PC-9 (cell line): ENCODE data around the gene CNKSR3. TPM values are rescaled to one million over a fixed set of nuclear protein-coding genes. Genes with fewer than 3 reads are reported as not detected.

ENCODE experiments used
- BruUV-seq: library from RNA; stranded (reverse); fragments of 400-500 nt; replicated peaks from 2 replicates; lab custom pipeline; 2021; lab: Mats Ljungman, UMichigan
- CTCF ChIA-PET: fragments of 300-600 bp; sonication (Branson Sonifier 250); formaldehyde crosslinking; loops from one replicate; lab custom pipeline; 2022; ENCODE audit warnings: antibody characterized with exemption; lab: Charles Lee
- POLR2A ChIA-PET: fragments of 300-600 bp; sonication (Branson Sonifier 250); formaldehyde crosslinking; loops from one replicate; lab custom pipeline; 2022; ENCODE audit warnings: antibody characterized with exemption; ENCODE audit not compliant: unreplicated experiment; lab: Charles Lee
- DNase-seq, 2 experiments: peaks; one replicate each; pipeline versions ENCODE4 v3.0.0 to v3.0.0-alpha.2; 2015 to 2022; ENCODE audit warnings: mixed read lengths in 1 of 2
- H2AFZ ChIP-seq: fragments of 200-600 bp; sonication (generic); 2 replicates; pipeline ENCODE4 v1.8.1; 2017; ENCODE audit warnings: antibody characterized with exemption
- H3F3A ChIP-seq: fragments of 200-600 bp; sonication (generic); 2 replicates; pipeline ENCODE4 v1.8.1; 2017; ENCODE audit warnings: antibody characterized with exemption, mild to moderate bottlenecking, low read depth; ENCODE audit not compliant: insufficient read depth
- H3K27ac ChIP-seq: fragments of 200-600 bp; sonication (generic); 2 replicates; pipeline ENCODE4 v1.6.1; 2016; ENCODE audit warnings: mixed run types
- H3K27me3 ChIP-seq: fragments of 200-600 bp; sonication (generic); 2 replicates; pipeline ENCODE4 v1.6.1; 2016; ENCODE audit warnings: low read depth, mixed run types; ENCODE audit not compliant: insufficient read depth
- H3K36me3 ChIP-seq: fragments of 200-600 bp; sonication (generic); 2 replicates; pipeline ENCODE4 v1.6.1; 2016; ENCODE audit warnings: low read depth, mixed run types
- H3K4me1 ChIP-seq: fragments of 200-600 bp; sonication (generic); replicated peaks from 2 replicates; pipeline ENCODE4 v1.6.1; 2016; ENCODE audit warnings: mixed run types; ENCODE audit not compliant: insufficient read depth
- H3K4me2 ChIP-seq: fragments of 200-600 bp; sonication (generic); 2 replicates; pipeline ENCODE4 v1.6.1; 2017; ENCODE audit warnings: mixed run types
- H3K4me3 ChIP-seq: fragments of 200-600 bp; sonication (generic); 2 replicates; pipeline ENCODE4 v1.6.1; 2016; ENCODE audit warnings: mixed run types
- H3K79me2 ChIP-seq: fragments of 200-600 bp; sonication (generic); 2 replicates; pipeline ENCODE4 v1.6.1; 2017; ENCODE audit warnings: low read depth, mixed run types
- H3K9me2 ChIP-seq: fragments of 200-600 bp; sonication (generic); 2 replicates; pipeline ENCODE4 v1.8.1; 2017; ENCODE audit warnings: mild to moderate bottlenecking; ENCODE audit not compliant: insufficient read depth
- H3K9me3 ChIP-seq: fragments of 200-600 bp; sonication (generic); 2 replicates; pipeline ENCODE4 v1.8.1; 2016; ENCODE audit warnings: low read depth; ENCODE audit not compliant: insufficient read depth
- H4K20me1 ChIP-seq: fragments of 200-600 bp; sonication (generic); 2 replicates; pipeline ENCODE4 v1.8.1; 2017; ENCODE audit not compliant: insufficient read depth
- CTCF ChIP-seq: fragments of 200-600 bp; sonication (generic); conservative IDR thresholded peaks from 2 replicates; pipeline ENCODE4 v1.6.1; 2017; ENCODE audit warnings: mixed run types, antibody characterized with exemption, mild to moderate bottlenecking, moderate library complexity
- EZH2 ChIP-seq: fragments of 200-600 bp; sonication (generic); IDR thresholded peaks from 2 replicates; pipeline ENCODE4 v1.8.0; 2017; ENCODE audit warnings: antibody characterized with exemption, low read depth
- intact Hi-C: fragments of 100-400 bp; cut with micrococcal nuclease; formaldehyde crosslinking; loops from one replicate; pipeline ENCODE4 v1.10.0; 2022; ENCODE audit not compliant: unreplicated experiment
- total RNA-seq: library from RNA; stranded (reverse); gene quantifications from 2 replicates; pipeline ENCODE4 v1.2.3, GENCODE V29; 2021

CNKSR3 gene
- total RNA-seq, 1 experiment from 2014 or later = 4.7 TPM

DNA sequence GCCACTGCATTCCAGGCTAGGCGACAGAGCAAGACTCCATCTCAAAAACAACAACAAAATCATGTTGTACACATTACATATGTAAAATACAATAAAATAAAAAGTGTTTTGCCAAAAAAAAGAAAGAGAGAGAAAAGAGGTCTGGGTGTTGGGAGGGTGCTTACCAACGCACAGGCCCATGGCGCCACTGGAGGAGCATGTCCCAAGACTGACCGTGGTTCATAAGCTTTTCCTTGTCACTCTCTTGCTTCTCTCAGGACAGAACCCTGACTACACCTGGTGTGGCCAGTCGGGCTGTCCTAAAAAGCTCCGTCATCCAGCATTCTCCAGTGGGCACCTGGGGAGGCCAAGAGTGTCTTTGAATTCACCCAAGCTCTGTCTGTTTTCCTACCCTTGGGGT is 48.0 kb upstream of the CNKSR3 start:
- Histone ChIP-seq H3K9me2 (no peaks in the 10 kb centered on the region), H3K27ac (no peak overlapping the region), H3K27me3 (no peaks in the 10 kb centered on the region), H3F3A (peaks cover 9% of the 10 kb centered on the region; the same call in 1 of the 2 replicates), H3K4me2 (no peak overlapping the region), H4K20me1 (no peaks in the 10 kb centered on the region), H3K79me2 (no peaks in the 10 kb centered on the region), H2AFZ (no peak overlapping the region), H3K4me1 (peaks cover 22% of the 10 kb centered on the region), H3K36me3 (no peaks in the 10 kb centered on the region), H3K4me3 (no peak overlapping the region), H3K9me3 (no peaks in the 10 kb centered on the region)
- no peak for TF ChIP-seq EZH2
- POLR2A ChIA-PET = no interaction called here
- CTCF ChIA-PET = no interaction called here
- no peak for DNase-seq
- intact Hi-C loops = no loop called here
- BruUV-seq = no TSS peak

GRCh38 chr6:154555073-154555677 is 44.7 kb upstream of the CNKSR3 start:
- Histone ChIP-seq H3K27me3 (no peaks in the 10 kb centered on the region), H3K27ac (no peak overlapping the region), H3K36me3 (no peaks in the 10 kb centered on the region), H3K9me3 (no peaks in the 10 kb centered on the region), H3K9me2 (no peaks in the 10 kb centered on the region), H3K79me2 (no peaks in the 10 kb centered on the region), H3F3A (peaks cover 9% of the 10 kb centered on the region; the same call in 1 of the 2 replicates), H3K4me3 (no peak overlapping the region), H3K4me1 (peaks cover 22% of the 10 kb centered on the region), H2AFZ (no peak overlapping the region), H4K20me1 (no peaks in the 10 kb centered on the region), H3K4me2 (peak overlapping the region; percentile 38)
- TF ChIP-seq EZH2 (no peak), CTCF (no peak)
- BruUV-seq = no TSS peak
- ChIA-PET CTCF (interaction anchor here (0.8 kb wide), 1 partner anchor 55 kb away, joined by 10 read pairs; no protein-coding TSS in a partner anchor), POLR2A (interaction anchor here (0.5 to 0.6 kb wide), 3 partner anchors 45 to 1087 kb away, joined by 3 to 6 read pairs (median 5); no protein-coding TSS in a partner anchor)
- intact Hi-C loops = no loop called here
- DNase-seq = peak; percentile 27 to 94

GRCh38 chr6:154554491-154554890 is 44.0 kb upstream of the CNKSR3 start:
- Histone ChIP-seq H2AFZ (no peak overlapping the region), H3K9me3 (no peaks in the 10 kb centered on the region), H3K4me2 (peak overlapping the region; percentile 38; the same call in 1 of the 2 replicates), H3K79me2 (no peaks in the 10 kb centered on the region), H3K27me3 (no peaks in the 10 kb centered on the region), H4K20me1 (no peaks in the 10 kb centered on the region), H3K4me1 (peaks cover 22% of the 10 kb centered on the region), H3K27ac (no peak overlapping the region), H3K36me3 (no peaks in the 10 kb centered on the region), H3K9me2 (no peaks in the 10 kb centered on the region), H3F3A (peaks cover 9% of the 10 kb centered on the region; the same call in 1 of the 2 replicates), H3K4me3 (no peak overlapping the region)
- BruUV-seq = no TSS peak
- CTCF ChIA-PET = interaction anchor here (0.8 kb wide), 1 partner anchor 54 kb away, joined by 10 read pairs; no protein-coding TSS in a partner anchor
- POLR2A ChIA-PET = interaction anchor here (0.6 kb wide), 1 partner anchor 1088 kb away, joined by 6 read pairs; no protein-coding TSS in a partner anchor
- intact Hi-C loops = no loop called here
- no peak for TF ChIP-seq EZH2
- no peak for TF ChIP-seq CTCF
- DNase-seq = no peak
